Vagina (tissue), 2 donors: ENCODE measurements around the gene PLEKHG3.

Experiments used
- CTCF ChIP-seq, 3 experiments: fragments of 450-650 bp in 2 of 3; fragments of 200-600 bp in 1 of 3; sonication (generic) in 1 of 3; IDR thresholded peaks; one replicate each; pipeline ENCODE4 v1.5.1; 2017 to 2019; ENCODE audit warnings: antibody characterized with exemption in 3 of 3, mild to moderate bottlenecking in 2 of 3, moderate library complexity in 2 of 3
- POLR2A ChIP-seq, 2 donors: fragments of 450-650 bp; IDR thresholded peaks; one replicate each; pipeline ENCODE4 v1.6.1; 2017; ENCODE audit warnings: antibody characterized with exemption in 2 of 2, mild to moderate bottlenecking in 2 of 2, moderate library complexity in 2 of 2
- POLR2AphosphoS5 ChIP-seq, 2 donors: sonication (generic); formaldehyde crosslinking; IDR thresholded peaks; one replicate each; pipeline ENCODE4 v1.9.0; 2017; ENCODE audit warnings: antibody characterized with exemption in 2 of 2, mild to moderate bottlenecking in 2 of 2, low read depth in 1 of 2; ENCODE audit not compliant: insufficient read depth in 1 of 2

GRCh38 chr14:64792871-64793560 is 88.8 kb downstream of the PLEKHG3 start:
- TF ChIP-seq POLR2AphosphoS5 (IDR thresholded peaks at IDR 0.05; ENCODE audit: insufficient read depth in 1 of 2, low read depth in 1 of 2) (no peak), CTCF (IDR thresholded peaks at IDR 0.05) (no peak), POLR2A (IDR thresholded peaks at IDR 0.05) (no peak)
